AG08395 (cell line): ENCODE data around the gene UPF1.

ENCODE experiments used
- DNase-seq: peaks from one replicate; pipeline ENCODE4 v3.0.0; 2012; ENCODE audit warnings: mixed read lengths, low spot score

The UPF1 gene

GRCh38 chr19:18875726-18876125, 44.0 kb downstream of the UPF1 start:
- DNase-seq = peak; percentile 77

DNA sequence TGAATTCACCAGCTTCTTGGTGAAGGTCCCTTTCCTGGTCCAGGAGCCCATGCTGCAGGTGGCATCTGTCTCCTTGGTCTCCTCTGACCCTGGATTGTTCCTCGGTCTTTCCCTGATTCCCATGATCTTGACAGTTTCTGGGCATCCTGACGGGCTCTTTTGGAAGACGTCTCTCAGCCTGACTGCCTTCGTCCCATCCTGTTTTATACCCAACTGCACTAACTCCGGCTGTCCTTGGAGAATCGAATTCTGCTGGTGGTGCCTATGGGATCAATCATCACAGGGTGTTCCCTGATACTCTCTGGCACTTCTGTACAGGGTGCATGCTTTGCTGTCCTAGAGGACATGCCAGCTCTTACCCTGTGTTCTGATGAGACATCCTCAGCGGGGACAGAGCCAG, 45.1 kb downstream of the UPF1 start:
- no peak for DNase-seq

DNA sequence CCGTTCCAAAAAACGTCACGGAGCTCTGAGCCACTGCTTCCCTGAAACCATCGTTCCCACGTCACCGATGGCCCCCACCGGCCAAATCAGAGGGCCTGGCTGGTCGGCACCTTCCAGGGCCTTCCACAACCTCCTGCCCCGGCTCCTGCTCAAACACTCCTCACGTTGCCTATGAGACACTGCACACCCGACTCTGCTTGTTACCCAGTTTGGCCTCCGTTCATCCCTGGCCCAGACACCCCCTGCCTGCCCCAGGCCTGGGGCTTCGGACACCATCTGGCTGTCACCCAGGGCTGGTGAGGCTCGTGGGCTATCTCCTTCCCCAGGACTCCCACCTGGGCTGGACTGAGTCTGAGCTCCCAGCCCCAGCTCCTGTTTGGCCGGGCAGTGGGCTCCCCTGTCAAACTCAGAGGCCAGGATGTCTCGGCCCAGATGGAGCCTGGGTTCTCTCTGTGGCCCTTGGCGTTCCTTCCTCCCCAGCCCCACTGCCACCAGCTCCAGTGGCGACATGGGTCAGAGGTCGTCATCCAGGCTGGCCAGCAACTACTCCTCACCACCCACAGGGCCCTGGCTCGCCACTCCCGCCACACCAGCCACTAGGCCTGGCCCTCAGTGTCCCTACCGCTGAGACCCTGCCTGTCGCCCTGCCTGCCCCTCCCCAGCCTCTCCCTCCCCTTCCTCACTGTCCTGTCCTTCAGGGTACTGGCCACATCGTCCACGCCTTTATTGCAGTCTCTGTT, 46.5 kb downstream of the UPF1 start:
- no peak for DNase-seq

DNA sequence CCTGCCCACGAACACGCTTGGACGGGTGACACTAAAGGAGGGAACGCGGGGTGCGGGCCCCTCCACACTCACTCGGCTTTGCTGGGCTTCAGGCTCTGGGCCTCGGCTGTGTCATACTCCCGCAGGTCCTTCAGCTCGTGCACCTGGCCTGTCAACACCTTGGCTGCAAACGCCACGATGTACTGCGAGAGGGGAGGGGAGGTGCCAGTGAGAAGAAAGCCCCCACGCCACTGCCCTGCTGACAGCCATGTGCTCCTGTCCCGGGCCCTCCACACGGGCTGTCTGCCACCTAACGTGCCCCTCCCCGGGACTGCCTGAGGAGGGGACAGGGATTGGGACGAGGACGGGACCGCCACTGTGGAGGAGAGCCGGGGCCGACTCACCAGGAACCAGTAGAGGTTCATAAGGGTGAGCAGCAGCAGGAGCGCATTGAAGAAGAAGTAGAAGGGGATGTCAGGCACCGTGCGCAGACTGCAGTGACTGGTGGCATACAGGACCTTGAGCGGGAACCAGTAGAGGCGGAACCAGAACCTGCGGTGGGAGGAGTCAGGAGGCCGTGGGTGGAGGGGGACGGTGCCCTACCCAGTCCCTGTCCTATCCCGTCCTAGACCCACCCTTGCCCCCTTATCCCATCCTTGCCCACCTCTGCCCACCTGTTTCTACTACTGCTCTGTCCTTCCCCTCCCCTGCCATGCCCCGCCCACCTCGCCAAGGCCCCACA, 47.3 kb downstream of the UPF1 start:
- no peak for DNase-seq

GRCh38 chr19:18879579-18880373, 48.0 kb downstream of the UPF1 start:
- no peak for DNase-seq

GRCh38 chr19:18881491-18881890, 49.7 kb downstream of the UPF1 start:
- DNase-seq = no peak

DNA sequence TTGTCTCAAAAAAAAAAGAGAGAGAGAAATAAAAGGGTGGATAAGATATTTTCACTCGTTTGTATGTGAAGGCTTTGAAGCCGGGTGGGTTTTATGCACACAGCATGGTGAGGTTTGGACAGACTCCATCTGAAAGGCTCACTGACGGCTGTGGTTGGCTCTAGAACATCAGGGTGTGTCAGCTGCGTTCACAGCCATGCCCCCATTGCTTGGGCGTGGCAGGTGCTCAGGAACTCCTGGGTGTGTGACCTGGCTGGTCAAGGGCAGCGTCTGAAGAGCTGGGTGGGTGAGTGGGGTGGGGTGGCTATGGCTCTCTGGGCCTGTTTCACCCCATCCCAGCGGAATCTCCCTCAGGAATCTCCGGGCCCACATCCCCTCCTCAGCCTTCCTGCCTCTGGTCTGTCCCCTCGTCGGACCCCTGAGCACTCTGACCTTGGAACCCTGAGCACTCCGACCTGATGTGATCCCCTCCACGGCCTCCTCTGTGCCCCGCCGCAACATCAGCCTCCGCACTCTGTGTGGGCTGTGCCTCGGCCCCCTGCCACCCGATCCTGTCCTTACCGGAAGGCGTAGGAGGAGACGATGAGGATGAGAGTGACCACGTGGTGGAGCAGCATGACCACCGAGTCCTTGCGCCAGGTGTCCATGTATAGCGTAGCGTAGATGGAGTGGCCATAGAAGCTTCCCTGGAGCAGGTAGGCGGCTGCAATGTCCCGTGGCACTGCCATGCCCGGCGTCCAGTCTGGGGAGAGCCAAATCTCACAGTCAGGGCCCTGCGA, 52.0 kb downstream of the UPF1 start:
- no peak for DNase-seq

DNA sequence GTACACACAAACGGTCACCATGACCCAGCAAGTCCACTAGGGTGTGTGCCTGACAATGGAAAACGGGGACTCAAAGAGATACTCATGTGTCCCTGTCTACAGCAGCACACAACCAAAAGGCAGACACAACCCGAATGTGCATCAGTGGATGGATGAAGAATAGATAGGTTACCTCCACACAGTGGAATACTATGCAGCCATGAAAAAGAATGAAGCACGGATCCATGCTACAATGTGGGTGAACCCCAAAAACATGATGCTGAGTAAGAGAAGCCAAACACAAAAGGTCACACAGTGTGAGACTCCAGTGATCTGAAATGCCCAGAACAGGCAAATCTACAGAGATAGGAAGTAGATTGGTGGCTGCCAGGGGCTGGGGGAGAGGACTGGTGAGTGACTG, 55.2 kb downstream of the UPF1 start:
- no peak for DNase-seq

DNA sequence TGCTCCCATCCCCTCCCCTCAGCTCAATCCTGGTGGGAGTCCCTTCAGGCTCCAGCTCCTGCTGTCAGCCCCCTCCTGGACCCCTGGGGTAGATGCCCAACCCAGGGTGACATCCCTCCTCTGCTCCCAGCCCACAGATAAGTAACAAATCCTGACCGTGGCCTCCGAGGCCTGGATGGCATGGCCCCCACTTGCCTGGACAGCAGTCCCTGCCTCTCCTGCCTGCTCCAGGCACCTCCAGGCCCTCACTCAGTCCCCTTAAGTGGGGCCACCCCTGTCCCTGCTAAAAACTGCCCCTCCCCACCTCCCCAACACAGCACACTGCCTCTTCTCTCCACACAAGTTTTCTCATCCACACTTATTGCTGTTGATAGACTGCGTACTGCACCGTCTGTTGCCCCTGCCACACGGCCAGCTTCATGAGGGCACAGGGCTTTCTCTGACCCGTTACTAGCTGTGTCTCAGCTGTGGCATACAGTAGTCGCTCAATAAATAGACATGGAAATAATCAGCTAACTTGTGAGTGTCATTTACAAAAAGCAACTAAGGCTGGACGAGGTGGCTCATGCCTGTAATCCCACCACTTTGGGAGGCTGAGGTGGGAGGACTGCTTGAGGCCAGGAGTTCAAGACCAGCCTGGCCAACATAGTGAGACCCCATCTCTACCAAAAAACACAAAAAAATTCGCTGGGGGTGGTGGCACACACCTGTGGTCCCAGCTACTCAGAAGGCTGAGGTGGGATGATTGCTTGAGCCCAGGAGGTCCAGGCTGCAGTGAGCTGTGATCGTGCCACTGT, 58.4 kb downstream of the UPF1 start:
- DNase-seq = no peak

DNA sequence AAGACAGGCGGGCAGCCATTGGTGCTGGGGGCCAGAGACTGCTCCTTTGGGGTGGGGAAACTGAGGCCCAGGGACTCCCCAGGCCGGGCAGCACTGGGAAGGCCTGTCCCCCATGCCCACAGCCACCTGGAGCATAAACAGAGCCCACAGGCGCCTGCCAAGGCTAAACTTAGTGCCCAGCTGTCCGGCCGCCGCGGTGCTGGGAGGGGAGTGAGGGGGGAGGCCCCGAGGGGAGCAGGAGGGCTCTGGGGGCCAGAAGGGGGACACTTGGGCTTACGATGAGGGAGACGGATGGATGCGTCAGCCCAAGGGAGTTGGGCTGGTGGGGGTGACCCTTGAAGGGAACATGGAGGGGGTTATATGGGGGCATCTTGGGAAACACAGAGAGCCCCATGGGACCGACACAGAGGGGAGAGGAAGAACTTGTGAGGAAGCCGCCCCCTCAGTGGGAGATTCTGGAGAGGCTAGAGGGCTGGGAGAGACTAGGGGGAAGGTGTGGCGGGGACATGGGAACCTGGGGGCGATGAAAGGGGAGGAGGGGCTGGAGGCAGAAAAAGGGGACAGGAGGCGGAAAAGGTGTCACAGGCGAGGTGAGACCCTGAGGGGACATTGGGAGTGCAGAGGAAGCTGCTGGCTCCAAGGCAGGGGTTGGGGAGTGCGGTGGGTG, 62.0 kb downstream of the UPF1 start:
- no peak for DNase-seq

DNA sequence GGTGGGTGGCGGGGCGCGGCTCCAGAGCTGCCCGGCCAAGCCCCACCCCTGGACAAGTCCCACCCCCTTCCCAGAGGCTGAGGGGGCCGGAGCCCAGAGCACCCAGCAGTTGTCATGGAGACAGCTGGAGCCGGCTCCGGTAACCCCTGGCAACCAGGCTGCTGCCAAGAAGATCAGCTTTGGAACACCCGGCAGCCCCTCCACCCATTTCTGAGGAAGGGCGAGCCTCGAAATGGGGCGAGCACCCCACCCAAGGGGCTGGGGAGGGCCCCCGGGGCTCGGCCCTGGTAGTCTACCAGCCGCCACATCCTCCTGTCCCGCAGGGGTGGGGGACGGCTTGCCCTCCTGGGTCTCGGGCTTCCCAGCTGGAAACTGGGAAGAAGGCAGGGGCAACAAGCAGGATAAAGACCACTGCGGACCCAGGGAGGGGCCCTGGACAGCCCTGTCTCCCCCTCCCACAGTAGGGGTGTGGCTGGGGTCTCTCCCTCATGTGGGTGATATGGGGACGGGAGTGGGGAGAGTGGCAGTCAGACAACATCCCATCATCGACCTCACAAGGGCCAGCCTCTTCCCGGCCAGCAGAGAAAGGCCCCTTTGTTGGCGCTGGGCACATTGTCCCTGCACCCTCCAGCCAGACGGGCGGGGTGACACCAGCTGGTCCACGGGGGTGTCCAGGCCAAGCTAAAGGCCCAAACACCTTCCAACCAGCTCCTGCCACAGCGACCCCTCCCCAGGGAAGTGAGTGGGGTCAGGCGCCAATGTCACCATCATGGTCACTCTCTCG, 62.7 kb downstream of the UPF1 start:
- peak; percentile 38 for DNase-seq

GRCh38 chr19:18895038-18895823, 63.5 kb downstream of the UPF1 start:
- DNase-seq = peak; percentile 64

DNA sequence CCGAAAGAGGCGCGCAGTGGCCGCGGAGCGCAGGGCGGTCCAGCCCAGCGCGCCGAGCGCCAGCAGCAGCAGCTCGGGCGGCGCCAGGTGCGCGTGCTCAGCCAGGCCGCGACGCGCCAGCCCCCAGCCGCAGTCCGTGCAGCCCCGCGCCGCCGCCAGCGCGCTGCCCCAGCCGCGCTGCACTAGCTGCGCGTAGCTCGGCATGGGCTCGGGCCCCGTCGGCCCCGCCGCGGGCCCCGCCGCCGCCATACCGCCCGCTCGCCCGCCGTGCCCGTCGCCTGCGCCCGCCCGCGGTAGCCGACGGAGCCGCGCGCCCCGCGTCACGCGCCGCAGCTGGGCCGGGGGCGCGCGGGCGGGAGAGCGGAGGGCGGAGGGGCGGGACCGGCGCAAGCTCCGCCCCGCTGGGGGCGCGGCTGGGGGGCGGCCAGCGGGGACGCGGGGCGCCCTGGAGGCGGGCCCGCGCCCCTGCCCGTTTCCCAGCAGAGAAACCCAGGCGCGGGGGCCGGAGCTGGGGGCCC, 64.1 kb downstream of the UPF1 start, which contains the start of gene CERS1:
CERS1 (minus strand) TSS at position 335 of the 518 bp plus-strand sequence; CDS start at position 249, 86 bp downstream.
- no peak for DNase-seq

DNA sequence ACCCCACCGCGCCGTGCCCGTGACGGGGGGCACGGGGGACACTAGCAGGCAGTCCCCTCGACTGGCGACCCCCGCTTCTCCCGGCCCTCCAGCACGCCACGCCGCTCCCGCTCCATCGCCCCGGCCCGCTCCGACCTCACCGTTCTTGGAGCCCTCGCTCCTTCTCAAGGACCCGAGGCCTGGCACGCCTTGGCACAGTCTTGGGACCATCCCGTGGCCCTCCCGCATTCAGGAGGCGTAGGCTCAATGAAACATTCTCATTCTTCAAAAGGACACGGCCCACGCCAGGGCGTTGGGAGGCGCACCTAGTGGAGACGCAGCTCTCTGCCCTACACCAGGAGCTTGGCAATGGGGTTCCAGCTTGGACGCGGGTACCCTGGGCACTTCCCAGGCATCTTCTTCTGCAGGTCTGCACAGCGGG, 64.7 kb downstream of the UPF1 start:
- peak; percentile 45 for DNase-seq

DNA sequence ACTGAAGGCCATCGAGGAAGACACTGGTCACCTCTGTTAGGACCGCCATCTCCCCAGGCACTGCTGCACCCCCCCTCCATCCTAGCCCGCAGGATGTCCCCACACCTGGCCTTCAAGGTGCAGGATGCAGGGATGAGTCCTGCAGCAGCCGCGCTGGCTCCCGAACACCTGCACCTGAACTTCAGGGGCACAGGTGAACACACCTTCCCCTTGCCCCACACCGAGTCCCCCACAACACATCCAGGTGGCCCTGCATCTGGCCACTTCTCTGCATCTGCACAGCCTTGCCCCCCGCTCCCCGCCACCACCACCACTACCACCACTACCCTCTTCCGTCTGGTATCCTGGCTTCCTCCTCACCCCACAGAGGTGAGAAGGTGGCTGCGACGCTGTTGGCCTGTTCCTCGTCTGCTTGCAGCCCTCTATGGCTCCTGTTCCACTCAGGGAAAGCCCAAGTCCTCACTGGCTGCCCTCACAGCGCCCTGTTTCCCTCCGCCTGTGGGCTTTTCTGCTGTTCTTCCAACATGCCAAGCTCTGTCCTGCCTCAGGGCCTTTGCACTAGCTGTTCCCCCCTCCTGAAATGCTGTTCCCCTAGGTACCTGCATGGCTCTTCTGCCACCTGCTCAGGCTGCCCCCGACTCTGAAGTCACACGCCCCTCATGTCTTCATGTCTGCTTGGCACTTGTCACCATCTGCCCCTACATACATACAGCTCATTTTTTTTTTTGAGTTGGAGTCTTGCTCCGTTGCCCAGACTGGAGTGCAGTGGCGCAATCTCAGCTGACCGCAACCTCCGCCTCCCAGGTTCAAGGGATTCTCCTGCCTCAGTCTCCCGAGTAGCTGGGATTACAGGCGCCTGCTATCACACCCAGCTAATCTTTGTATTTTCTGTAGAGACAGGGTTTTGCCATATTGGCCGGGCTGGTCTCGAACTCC, 65.6 kb downstream of the UPF1 start:
- no peak for DNase-seq

- no peak for DNase-seq
These were observed 66.4 kb downstream of the UPF1 start for GRCh38 chr19:18898081-18898606.
